Fibroblast of pulmonary artery (primary cell): Measurements from ENCODE around the gene SPATA31E1.

ENCODE experiments used
- DNase-seq: peaks from one replicate; pipeline ENCODE4 v3.0.0-alpha.2; 2010; ENCODE audit warnings: low read depth
- H3K4me3 ChIP-seq: replicated peaks from 2 replicates; pipeline ENCODE4 v1.5.1; 2011; ENCODE audit warnings: low read depth, mild to moderate bottlenecking, control low read depth, low read length, moderate library complexity
- TF ChIP-seq, protein P1 (sequence below): IDR thresholded peaks from 2 replicates; pipeline ENCODE4 v1.5.1; 2011; ENCODE audit warnings: mild to moderate bottlenecking, control low read depth, low read length, inconsistent platforms; ENCODE audit errors: missing control alignments

SPATA31E1 gene

DNA sequence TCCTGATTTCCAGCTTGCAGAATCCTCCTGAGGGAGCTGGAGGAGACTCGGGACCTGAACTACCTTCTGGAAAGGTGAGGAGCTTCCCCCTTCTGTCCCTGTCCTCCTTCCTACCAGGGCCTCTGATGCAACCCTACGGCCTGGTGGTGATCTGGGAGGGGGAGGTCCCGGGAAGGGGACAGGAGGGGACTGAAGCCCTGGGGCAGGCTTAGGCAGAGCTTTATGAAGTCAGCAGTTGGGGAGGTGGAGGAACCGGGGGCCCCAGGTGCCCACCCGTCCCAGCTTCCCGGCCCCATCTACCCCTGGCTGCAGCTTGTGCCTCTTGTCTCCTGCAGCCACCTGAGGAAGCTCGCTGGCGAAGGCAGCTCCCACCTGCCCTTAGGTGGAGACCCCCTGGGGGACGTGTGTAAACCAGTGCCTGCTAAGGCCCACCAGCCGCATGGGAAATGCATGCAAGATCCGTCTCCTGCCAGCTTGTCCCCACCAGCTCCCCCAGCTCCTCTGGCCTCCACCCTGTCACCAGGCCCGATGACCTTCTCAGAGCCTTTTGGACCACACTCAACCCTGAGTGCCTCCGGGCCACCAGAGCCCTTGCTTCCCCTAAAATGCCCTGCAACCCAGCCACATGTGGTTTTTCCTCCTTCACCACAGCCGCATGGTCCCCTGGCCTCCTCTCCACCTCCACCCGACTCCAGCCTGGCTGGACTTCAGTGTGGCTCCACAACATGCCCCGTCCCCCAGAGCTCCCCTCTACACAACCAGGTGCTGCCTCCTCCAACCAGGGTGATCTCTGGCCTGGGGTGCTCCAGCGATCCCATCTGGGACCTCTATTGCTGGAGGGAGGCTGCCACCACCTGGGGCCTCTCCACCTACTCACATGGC lies 2.1 kb downstream of the SPATA31E1 start:
- DNase-seq = no peak
- TF ChIP-seq, protein P1, sequence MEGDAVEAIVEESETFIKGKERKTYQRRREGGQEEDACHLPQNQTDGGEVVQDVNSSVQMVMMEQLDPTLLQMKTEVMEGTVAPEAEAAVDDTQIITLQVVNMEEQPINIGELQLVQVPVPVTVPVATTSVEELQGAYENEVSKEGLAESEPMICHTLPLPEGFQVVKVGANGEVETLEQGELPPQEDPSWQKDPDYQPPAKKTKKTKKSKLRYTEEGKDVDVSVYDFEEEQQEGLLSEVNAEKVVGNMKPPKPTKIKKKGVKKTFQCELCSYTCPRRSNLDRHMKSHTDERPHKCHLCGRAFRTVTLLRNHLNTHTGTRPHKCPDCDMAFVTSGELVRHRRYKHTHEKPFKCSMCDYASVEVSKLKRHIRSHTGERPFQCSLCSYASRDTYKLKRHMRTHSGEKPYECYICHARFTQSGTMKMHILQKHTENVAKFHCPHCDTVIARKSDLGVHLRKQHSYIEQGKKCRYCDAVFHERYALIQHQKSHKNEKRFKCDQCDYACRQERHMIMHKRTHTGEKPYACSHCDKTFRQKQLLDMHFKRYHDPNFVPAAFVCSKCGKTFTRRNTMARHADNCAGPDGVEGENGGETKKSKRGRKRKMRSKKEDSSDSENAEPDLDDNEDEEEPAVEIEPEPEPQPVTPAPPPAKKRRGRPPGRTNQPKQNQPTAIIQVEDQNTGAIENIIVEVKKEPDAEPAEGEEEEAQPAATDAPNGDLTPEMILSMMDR = no peak
- no peak overlapping the region for H3K4me3 ChIP-seq

DNA sequence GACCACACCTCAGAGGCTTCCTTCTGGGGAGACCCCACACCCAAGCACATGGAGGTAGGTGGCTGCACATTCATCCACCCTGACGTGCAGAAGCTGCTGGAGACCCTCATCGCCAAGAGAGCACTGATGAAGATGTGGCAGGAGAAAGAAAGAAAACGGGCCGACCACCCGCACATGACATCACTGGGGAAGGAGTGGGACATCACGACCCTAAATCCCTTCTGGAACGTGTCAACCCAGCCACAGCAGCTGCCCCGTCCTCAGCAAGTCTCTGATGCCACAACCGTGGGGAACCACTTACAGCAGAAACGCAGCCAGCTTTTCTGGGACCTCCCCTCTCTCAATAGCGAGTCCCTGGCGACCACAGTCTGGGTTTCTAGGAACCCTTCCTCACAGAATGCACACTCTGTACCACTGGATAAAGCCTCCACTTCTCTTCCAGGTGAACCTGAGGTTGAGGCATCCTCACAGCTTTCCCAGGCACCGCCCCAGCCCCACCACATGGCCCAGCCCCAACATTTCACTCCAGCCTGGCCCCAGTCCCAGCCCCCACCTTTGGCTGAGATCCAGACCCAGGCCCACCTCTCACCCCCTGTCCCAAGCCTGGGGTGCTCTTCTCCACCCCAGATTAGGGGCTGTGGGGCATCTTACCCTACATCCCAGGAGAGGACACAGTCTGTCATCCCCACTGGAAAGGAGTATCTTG lies 3.0 kb downstream of the SPATA31E1 start:
- H3K4me3 ChIP-seq = no peak overlapping the region
- DNase-seq = no peak

GRCh38 chr9:87886210-87886932 lies 3.7 kb downstream of the SPATA31E1 start:
- no peak overlapping the region for H3K4me3 ChIP-seq
- no peak for DNase-seq

More for the DNA sequence above, 3.0 kb downstream of the SPATA31E1 start:
- TF ChIP-seq, protein P1 = no peak

GRCh38 chr9:87886933-87887505 lies 4.3 kb downstream of the SPATA31E1 start:
- TF ChIP-seq, protein P1 = no peak
- H3K4me3 ChIP-seq = no peak overlapping the region
- DNase-seq = no peak

More at GRCh38 chr9:87886210-87886932, 3.7 kb downstream of the SPATA31E1 start:
- TF ChIP-seq, protein P1 = no peak

- TF ChIP-seq, protein P1 = no peak
- DNase-seq = no peak
- H3K4me3 ChIP-seq = no peak overlapping the region
Observed at GRCh38 chr9:87887661-87888480, 5.2 kb downstream of the SPATA31E1 start.

- no peak overlapping the region for H3K4me3 ChIP-seq
- TF ChIP-seq, protein P1 = no peak
- no peak for DNase-seq
Observed at GRCh38 chr9:87888501-87888900, 5.8 kb downstream of the SPATA31E1 start.
